Natural killer cell (primary cell): Measurements from ENCODE around the gene FSTL4. TPM values are rescaled to one million over a fixed set of nuclear protein-coding genes. Genes with fewer than 3 reads are reported as not detected.

Experiments used
- ATAC-seq, 3 donors: fragments of 150-1000 bp in 2 of 3; fragments of 200-7000 bp in 1 of 3; cut with Tn5 transposase; 1 replicate in 1 of 3; 2 replicates in 2 of 3; pipeline ENCODE4 v1.10.0; 2021; ENCODE audit warnings: mild to moderate bottlenecking in 2 of 3, moderate library complexity in 2 of 3
- DNase-seq, 2 donors: peaks; one replicate each; pipeline versions ENCODE4 v3.0.0 to v3.0.0-alpha.2; 2013 to 2021; ENCODE audit warnings: mixed read lengths in 1 of 2
- H3K27ac ChIP-seq: one replicate; pipeline ENCODE4 v1.5.1; 2013; ENCODE audit warnings: mild to moderate bottlenecking, low read length
- H3K27me3 ChIP-seq: one replicate; pipeline ENCODE4 v1.6.1; 2013; ENCODE audit warnings: low read length; ENCODE audit not compliant: control insufficient read depth, insufficient read depth
- H3K36me3 ChIP-seq: one replicate; pipeline ENCODE4 v1.6.1; 2013; ENCODE audit warnings: low read length; ENCODE audit not compliant: control insufficient read depth, insufficient read depth
- H3K4me1 ChIP-seq: one replicate; pipeline ENCODE4 v1.6.1; 2013; ENCODE audit warnings: low read length; ENCODE audit not compliant: control insufficient read depth, insufficient read depth
- H3K4me3 ChIP-seq: one replicate; pipeline ENCODE4 v1.5.1; 2013; ENCODE audit warnings: low read length
- H3K9me3 ChIP-seq: one replicate; pipeline ENCODE4 v1.6.1; 2013; ENCODE audit warnings: low read length; ENCODE audit not compliant: control insufficient read depth, insufficient read depth
- H3K27ac Mint-ChIP-seq, 2 donors: one replicate each; pipeline ENCODE4 v1.8.0; 2022; ENCODE audit warnings: mild to moderate bottlenecking in 2 of 2, mixed read lengths in 2 of 2, moderate library complexity in 1 of 2
- H3K27me3 Mint-ChIP-seq, 2 donors: one replicate each; pipeline ENCODE4 v1.8.0; 2022; ENCODE audit warnings: low read depth in 2 of 2, mixed read lengths in 2 of 2
- H3K36me3 Mint-ChIP-seq: one replicate; pipeline ENCODE4 v1.8.0; 2022; ENCODE audit warnings: mixed read lengths
- H3K4me1 Mint-ChIP-seq, 2 donors: one replicate each; pipeline ENCODE4 v1.8.0; 2022; ENCODE audit warnings: mixed read lengths in 2 of 2
- H3K4me3 Mint-ChIP-seq: one replicate; pipeline ENCODE4 v1.8.0; 2022; ENCODE audit warnings: mild to moderate bottlenecking, moderate library complexity, mixed read lengths
- H3K9me3 Mint-ChIP-seq, 2 donors: one replicate each; pipeline ENCODE4 v1.8.0; 2022; ENCODE audit warnings: mixed read lengths in 2 of 2
- WGBS: methylation state at CpG from one replicate; pipeline ENCODE4 v1.1.7; 2013; ENCODE audit warnings: missing lambda C conversion rate; ENCODE audit not compliant: insufficient coverage; 5-methylcytosine and 5-hydroxymethylcytosine counted together
- intact Hi-C: fragments of 100-400 bp; cut with micrococcal nuclease; formaldehyde crosslinking; loops from one replicate; pipeline ENCODE4 v1.14.2; 2022
- total RNA-seq, 4 donors: library from RNA; stranded (reverse); fragments of 120-200 nt in 1 of 4; gene quantifications; one replicate each; pipeline versions ENCODE4 v1.2.3 to v1.2.4, GENCODE V29; 2013 to 2022
- TF ChIP-seq, protein P1 (sequence below): fragments of 200-600 bp; IDR thresholded peaks from one replicate; pipeline ENCODE4 v1.8.0; 2022; ENCODE audit warnings: antibody characterized with exemption

FSTL4 gene
- total RNA-seq, 3 donors from 2014 or later (not counting 1 experiment from before 2014, with no cell fraction given) = 0.11 to 0.75 (median 0.55) TPM

DNA sequence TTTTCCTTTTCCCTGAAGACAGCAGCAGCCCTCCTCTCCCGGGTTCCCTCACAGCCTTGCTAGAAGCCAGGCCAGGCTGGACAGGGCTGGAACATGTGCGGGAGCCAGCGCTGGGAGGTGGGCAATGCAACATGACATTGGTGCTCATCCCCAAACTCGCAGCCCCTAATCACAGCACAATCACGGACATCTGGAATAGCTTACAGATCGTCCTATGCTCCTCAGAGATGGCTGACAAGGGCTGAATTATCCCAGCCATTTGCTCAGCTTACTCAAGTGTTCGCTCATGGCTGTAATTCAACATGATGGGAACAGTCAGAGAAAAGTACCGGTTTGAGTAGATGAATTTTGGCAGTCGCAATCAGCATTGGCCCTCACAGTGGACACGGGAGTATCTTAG, 49.8 kb downstream of the FSTL4 start:
- Mint-ChIP-seq H3K27ac (no peak overlapping the region), H3K9me3 (no peaks in the 10 kb centered on the region), H3K27me3 (peaks cover 11 to 34% of the 10 kb centered on the region in 2 donors), H3K4me1 (no peaks in the 10 kb centered on the region), H3K36me3 (no peaks in the 10 kb centered on the region), H3K4me3 (no peak overlapping the region)
- intact Hi-C loops = no loop called here
- H3K4me1 ChIP-seq = no peaks in the 10 kb centered on the region
- H3K27ac ChIP-seq = no peak overlapping the region
- H3K27me3 ChIP-seq = peaks cover 2% of the 10 kb centered on the region
- H3K4me3 ChIP-seq = no peak overlapping the region
- no peak for DNase-seq
- no peak for ATAC-seq
- TF ChIP-seq, protein P1, sequence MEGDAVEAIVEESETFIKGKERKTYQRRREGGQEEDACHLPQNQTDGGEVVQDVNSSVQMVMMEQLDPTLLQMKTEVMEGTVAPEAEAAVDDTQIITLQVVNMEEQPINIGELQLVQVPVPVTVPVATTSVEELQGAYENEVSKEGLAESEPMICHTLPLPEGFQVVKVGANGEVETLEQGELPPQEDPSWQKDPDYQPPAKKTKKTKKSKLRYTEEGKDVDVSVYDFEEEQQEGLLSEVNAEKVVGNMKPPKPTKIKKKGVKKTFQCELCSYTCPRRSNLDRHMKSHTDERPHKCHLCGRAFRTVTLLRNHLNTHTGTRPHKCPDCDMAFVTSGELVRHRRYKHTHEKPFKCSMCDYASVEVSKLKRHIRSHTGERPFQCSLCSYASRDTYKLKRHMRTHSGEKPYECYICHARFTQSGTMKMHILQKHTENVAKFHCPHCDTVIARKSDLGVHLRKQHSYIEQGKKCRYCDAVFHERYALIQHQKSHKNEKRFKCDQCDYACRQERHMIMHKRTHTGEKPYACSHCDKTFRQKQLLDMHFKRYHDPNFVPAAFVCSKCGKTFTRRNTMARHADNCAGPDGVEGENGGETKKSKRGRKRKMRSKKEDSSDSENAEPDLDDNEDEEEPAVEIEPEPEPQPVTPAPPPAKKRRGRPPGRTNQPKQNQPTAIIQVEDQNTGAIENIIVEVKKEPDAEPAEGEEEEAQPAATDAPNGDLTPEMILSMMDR = no peak
- WGBS = 82% methylated on average over 10 of the region's 10 CpGs
- H3K36me3 ChIP-seq = no peaks in the 10 kb centered on the region
- no peaks in the 10 kb centered on the region for H3K9me3 ChIP-seq

DNA sequence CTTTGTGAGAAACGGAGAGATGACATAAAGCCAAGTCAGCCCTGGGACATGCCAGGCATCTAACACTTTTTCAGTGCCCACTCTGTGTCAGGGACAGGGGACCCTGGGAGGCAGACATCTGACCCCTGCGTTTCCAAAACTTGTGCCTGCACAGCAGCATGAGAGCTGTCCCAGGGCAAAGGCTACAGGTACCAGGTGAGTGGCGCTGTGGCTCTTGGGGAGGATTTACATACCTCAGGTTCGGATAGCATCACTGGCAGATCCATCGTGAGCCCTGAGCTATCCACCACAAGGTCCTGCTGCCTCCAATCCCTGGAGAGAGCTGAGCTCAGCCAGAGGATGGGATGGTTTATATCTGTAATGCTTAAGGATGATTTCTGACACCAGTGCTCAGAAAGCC, 52.4 kb downstream of the FSTL4 start:
- DNase-seq (no peak), ATAC-seq (no peak)
- no peaks in the 10 kb centered on the region for H3K9me3 ChIP-seq
- H3K27me3 Mint-ChIP-seq = peaks cover 9 to 24% of the 10 kb centered on the region in 2 donors
- TF ChIP-seq, protein P1 = no peak
- 74% methylated on average over 5 of the region's 5 CpGs for WGBS
- H3K9me3 Mint-ChIP-seq = no peaks in the 10 kb centered on the region
- H3K4me3 Mint-ChIP-seq = no peak overlapping the region
- no peak overlapping the region for H3K27ac ChIP-seq
- no peak overlapping the region for H3K4me3 ChIP-seq
- no peaks in the 10 kb centered on the region for H3K4me1 Mint-ChIP-seq
- no peaks in the 10 kb centered on the region for H3K4me1 ChIP-seq
- H3K27ac Mint-ChIP-seq = no peak overlapping the region
- H3K27me3 ChIP-seq = no peaks in the 10 kb centered on the region
- no peaks in the 10 kb centered on the region for H3K36me3 Mint-ChIP-seq
- intact Hi-C loops = no loop called here
- no peaks in the 10 kb centered on the region for H3K36me3 ChIP-seq

DNA sequence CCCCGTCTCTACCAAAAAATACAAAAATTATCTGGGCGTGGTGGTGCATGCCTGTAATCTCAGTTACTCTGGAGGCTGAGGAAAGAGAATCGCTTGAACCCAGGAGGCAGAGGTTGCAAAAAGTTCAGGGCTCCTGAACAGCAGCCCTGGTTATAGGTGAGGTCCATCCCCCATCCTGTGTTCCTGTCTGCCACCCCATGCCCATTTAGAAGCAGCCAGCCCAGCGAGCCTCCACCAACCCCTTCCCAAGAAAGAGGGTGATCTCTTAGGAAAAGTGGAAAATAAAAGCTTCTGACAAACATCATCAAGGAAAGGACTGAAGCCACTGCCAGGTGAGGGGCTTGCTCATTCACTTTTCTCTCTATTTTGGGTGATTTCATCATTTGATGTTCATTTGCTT, 55.8 kb downstream of the FSTL4 start:
- no peak for ATAC-seq
- Histone ChIP-seq H3K27me3 (no peaks in the 10 kb centered on the region), H3K9me3 (no peaks in the 10 kb centered on the region), H3K36me3 (no peaks in the 10 kb centered on the region), H3K27ac (no peak overlapping the region), H3K4me3 (no peak overlapping the region), H3K4me1 (no peaks in the 10 kb centered on the region)
- H3K27me3 Mint-ChIP-seq = peaks cover 7 to 42% of the 10 kb centered on the region in 2 donors
- intact Hi-C loops = no loop called here
- no peak for DNase-seq
- WGBS = 89% methylated on average over 3 of the region's 4 CpGs
- no peaks in the 10 kb centered on the region for H3K36me3 Mint-ChIP-seq
- TF ChIP-seq, protein P1 = no peak
- H3K27ac Mint-ChIP-seq = no peak overlapping the region
- peaks cover 0 to 4% of the 10 kb centered on the region in 2 donors for H3K4me1 Mint-ChIP-seq
- H3K4me3 Mint-ChIP-seq = no peak overlapping the region
- H3K9me3 Mint-ChIP-seq = no peaks in the 10 kb centered on the region

DNA sequence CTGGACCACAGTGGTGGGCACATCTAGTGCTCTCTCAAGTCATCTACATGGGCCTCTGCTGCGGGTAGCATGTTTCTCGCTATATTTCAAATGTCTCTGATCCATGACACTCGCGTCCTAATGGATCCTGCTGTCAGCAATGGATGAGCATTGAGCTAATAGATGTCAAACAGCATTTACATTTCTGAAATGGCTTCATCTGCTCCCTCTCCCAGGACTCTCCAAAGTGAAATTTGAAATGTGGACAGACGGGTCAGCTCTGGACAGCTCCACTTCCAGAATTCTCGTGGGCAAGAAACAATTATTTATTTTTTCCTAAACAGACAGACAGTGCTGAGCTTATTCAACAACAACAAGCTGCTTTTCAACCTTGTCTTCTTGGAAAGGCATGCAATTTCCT, 58.1 kb downstream of the FSTL4 start:
- TF ChIP-seq, protein P1 = no peak
- H3K36me3 ChIP-seq = no peaks in the 10 kb centered on the region
- no peak overlapping the region for H3K27ac ChIP-seq
- ATAC-seq = no peak
- no peaks in the 10 kb centered on the region for H3K4me1 ChIP-seq
- no peaks in the 10 kb centered on the region for H3K9me3 ChIP-seq
- intact Hi-C loops = no loop called here
- H3K27me3 ChIP-seq = no peaks in the 10 kb centered on the region
- peaks cover 0 to 4% of the 10 kb centered on the region in 2 donors for H3K4me1 Mint-ChIP-seq
- DNase-seq = no peak
- no peak overlapping the region for H3K4me3 Mint-ChIP-seq
- no peaks in the 10 kb centered on the region for H3K9me3 Mint-ChIP-seq
- H3K4me3 ChIP-seq = no peak overlapping the region
- 79% methylated on average over 6 of the region's 6 CpGs for whole genome bisulfite sequencing
- H3K36me3 Mint-ChIP-seq = no peaks in the 10 kb centered on the region
- H3K27me3 Mint-ChIP-seq = peaks cover 10 to 48% of the 10 kb centered on the region in 2 donors
- H3K27ac Mint-ChIP-seq = no peak overlapping the region
